ENCODE measurements around the gene KCTD2.
"Not testable (repeated sequence)": the region's sequence is repeated elsewhere in the genome, so short reads cannot be mapped to it uniquely, and the experiment has no call there.

DNA sequence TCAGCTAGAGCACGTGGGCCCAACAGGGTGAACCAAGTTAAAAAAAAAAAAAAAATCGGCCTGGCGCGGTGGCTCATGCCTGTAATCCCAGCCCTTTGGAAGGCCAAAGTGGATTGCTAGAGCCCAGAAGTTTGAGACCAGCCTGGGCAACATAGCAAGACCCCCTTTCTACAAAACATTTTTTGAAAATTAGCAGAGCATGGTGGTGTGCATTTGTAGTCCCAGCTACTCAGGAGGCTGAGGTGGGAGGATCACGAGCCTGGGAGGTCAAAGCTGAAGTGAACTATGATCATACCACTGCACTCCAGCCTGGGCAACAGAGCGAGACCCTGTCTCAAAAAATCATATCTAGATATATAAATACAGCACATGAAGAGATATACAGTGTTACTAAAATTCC lies 40.9 kb upstream of the KCTD2 start:
- TF ChIP-seq, protein P1, sequence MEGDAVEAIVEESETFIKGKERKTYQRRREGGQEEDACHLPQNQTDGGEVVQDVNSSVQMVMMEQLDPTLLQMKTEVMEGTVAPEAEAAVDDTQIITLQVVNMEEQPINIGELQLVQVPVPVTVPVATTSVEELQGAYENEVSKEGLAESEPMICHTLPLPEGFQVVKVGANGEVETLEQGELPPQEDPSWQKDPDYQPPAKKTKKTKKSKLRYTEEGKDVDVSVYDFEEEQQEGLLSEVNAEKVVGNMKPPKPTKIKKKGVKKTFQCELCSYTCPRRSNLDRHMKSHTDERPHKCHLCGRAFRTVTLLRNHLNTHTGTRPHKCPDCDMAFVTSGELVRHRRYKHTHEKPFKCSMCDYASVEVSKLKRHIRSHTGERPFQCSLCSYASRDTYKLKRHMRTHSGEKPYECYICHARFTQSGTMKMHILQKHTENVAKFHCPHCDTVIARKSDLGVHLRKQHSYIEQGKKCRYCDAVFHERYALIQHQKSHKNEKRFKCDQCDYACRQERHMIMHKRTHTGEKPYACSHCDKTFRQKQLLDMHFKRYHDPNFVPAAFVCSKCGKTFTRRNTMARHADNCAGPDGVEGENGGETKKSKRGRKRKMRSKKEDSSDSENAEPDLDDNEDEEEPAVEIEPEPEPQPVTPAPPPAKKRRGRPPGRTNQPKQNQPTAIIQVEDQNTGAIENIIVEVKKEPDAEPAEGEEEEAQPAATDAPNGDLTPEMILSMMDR (IDR thresholded peaks at IDR 0.05; ENCODE audit: borderline replicate concordance, extremely low read depth, low read length, poor library complexity, severe bottlenecking), result not testable (repeated sequence)
- not testable (repeated sequence) for TF ChIP-seq EZH2 (IDR thresholded peaks at IDR 0.05; ENCODE audit: borderline replicate concordance, low read depth, low read length, severe bottlenecking)
